ENCODE measurements around the gene PSMC1. TPM values are rescaled to one million over a fixed set of nuclear protein-coding genes. Genes with fewer than 3 reads are reported as not detected.
A peak's percentile ranks its signal among the peaks of the same experiment; 100 is the strongest.

PSMC1 gene
- total RNA-seq, 1 donor from 2014 or later = 105 TPM

GRCh38 chr14:90281261-90281660, 24.9 kb downstream of the PSMC1 start:
- peaks cover 9% of the 10 kb centered on the region for H3K36me3 Mint-ChIP-seq (ENCODE audit: low read depth, unreplicated experiment)
- TF ChIP-seq CTCF (IDR thresholded peaks at IDR 0.05; ENCODE audit: unreplicated experiment) = no peak
- peaks cover 12% of the 10 kb centered on the region for H3K4me1 Mint-ChIP-seq (ENCODE audit: unreplicated experiment)
- no peaks in the 10 kb centered on the region for H3K9me3 Mint-ChIP-seq (ENCODE audit: unreplicated experiment)
- peaks cover 5% of the 10 kb centered on the region for H3K27me3 Mint-ChIP-seq (ENCODE audit: unreplicated experiment)
- no peak for DNase-seq (ENCODE audit: low spot score)
- no peak overlapping the region for H3K27ac Mint-ChIP-seq (ENCODE audit: unreplicated experiment)
- no peak overlapping the region for H3K4me3 Mint-ChIP-seq (ENCODE audit: unreplicated experiment)

- H3K4me1 Mint-ChIP-seq (ENCODE audit: unreplicated experiment) = peaks cover 8% of the 10 kb centered on the region
- no peak overlapping the region for H3K4me3 Mint-ChIP-seq (ENCODE audit: unreplicated experiment)
- H3K27me3 Mint-ChIP-seq (ENCODE audit: unreplicated experiment) = peaks cover 5% of the 10 kb centered on the region
- no peaks in the 10 kb centered on the region for H3K9me3 Mint-ChIP-seq (ENCODE audit: unreplicated experiment)
- no peak overlapping the region for H3K27ac Mint-ChIP-seq (ENCODE audit: unreplicated experiment)
- TF ChIP-seq CTCF (IDR thresholded peaks at IDR 0.05; ENCODE audit: unreplicated experiment) = no peak
- peaks cover 12% of the 10 kb centered on the region for H3K36me3 Mint-ChIP-seq (ENCODE audit: low read depth, unreplicated experiment)
- no peak for DNase-seq (ENCODE audit: low spot score)
These were observed 25.4 kb downstream of the PSMC1 start for GRCh38 chr14:90281756-90282155.

GRCh38 chr14:90287791-90288190, 31.4 kb downstream of the PSMC1 start:
- Mint-ChIP-seq H3K36me3 (ENCODE audit: low read depth, unreplicated experiment) (peaks cover 29% of the 10 kb centered on the region), H3K27me3 (ENCODE audit: unreplicated experiment) (no peaks in the 10 kb centered on the region), H3K9me3 (ENCODE audit: unreplicated experiment) (no peaks in the 10 kb centered on the region), H3K4me1 (ENCODE audit: unreplicated experiment) (no peaks in the 10 kb centered on the region), H3K27ac (ENCODE audit: unreplicated experiment) (no peak overlapping the region), H3K4me3 (ENCODE audit: unreplicated experiment) (no peak overlapping the region)
- DNase-seq (ENCODE audit: low spot score) = no peak
- TF ChIP-seq CTCF (IDR thresholded peaks at IDR 0.05; ENCODE audit: unreplicated experiment) = no peak

GRCh38 chr14:90288651-90289355, 32.5 kb downstream of the PSMC1 start:
- TF ChIP-seq CTCF (IDR thresholded peaks at IDR 0.05; ENCODE audit: unreplicated experiment) = no peak
- peaks cover 31% of the 10 kb centered on the region for H3K36me3 Mint-ChIP-seq (ENCODE audit: low read depth, unreplicated experiment)

GRCh38 chr14:90290337-90291011, 34.1 kb downstream of the PSMC1 start:
- DNase-seq (ENCODE audit: low spot score) = no peak
- Mint-ChIP-seq H3K4me1 (ENCODE audit: unreplicated experiment) (no peaks in the 10 kb centered on the region), H3K9me3 (ENCODE audit: unreplicated experiment) (no peaks in the 10 kb centered on the region), H3K27me3 (ENCODE audit: unreplicated experiment) (no peaks in the 10 kb centered on the region), H3K36me3 (ENCODE audit: low read depth, unreplicated experiment) (peaks cover 33% of the 10 kb centered on the region), H3K4me3 (ENCODE audit: unreplicated experiment) (no peak overlapping the region), H3K27ac (ENCODE audit: unreplicated experiment) (no peak overlapping the region)
- TF ChIP-seq CTCF (IDR thresholded peaks at IDR 0.05; ENCODE audit: unreplicated experiment) = no peak

More at GRCh38 chr14:90288651-90289355, 32.5 kb downstream of the PSMC1 start:
- H3K9me3 Mint-ChIP-seq (ENCODE audit: unreplicated experiment) = no peaks in the 10 kb centered on the region
- H3K4me3 Mint-ChIP-seq (ENCODE audit: unreplicated experiment) = no peak overlapping the region
- DNase-seq (ENCODE audit: low spot score) = no peak
- H3K4me1 Mint-ChIP-seq (ENCODE audit: unreplicated experiment) = no peaks in the 10 kb centered on the region
- no peaks in the 10 kb centered on the region for H3K27me3 Mint-ChIP-seq (ENCODE audit: unreplicated experiment)
- H3K27ac Mint-ChIP-seq (ENCODE audit: unreplicated experiment) = peak overlapping the region; percentile 74

Data from endothelial cell (in vitro differentiated cells).